ENCODE results near the gene NR3C1.
A peak's percentile ranks its signal among the peaks of the same experiment; 100 is the strongest.

Gene NR3C1

GRCh38 chr5:143425835-143426234 is 22.3 kb upstream of the NR3C1 start:
- no peak for DNase-seq

- DNase-seq: no peak
Measured at GRCh38 chr5:143418140-143418866, 14.8 kb upstream of the NR3C1 start.

- no peak for DNase-seq
Measured at GRCh38 chr5:143417503-143418139, 14.1 kb upstream of the NR3C1 start.

GRCh38 chr5:143416411-143416810 is 12.9 kb upstream of the NR3C1 start:
- DNase-seq: peak; percentile 36

GRCh38 chr5:143413958-143414669 is 10.6 kb upstream of the NR3C1 start:
- no peak for DNase-seq

GRCh38 chr5:143412661-143413342 is 9.3 kb upstream of the NR3C1 start:
- DNase-seq: no peak

- no peak for DNase-seq
Measured at GRCh38 chr5:143409926-143410325, 6.4 kb upstream of the NR3C1 start.

GRCh38 chr5:143406408-143406807 is 2.9 kb upstream of the NR3C1 start:
- DNase-seq: no peak

GRCh38 chr5:143405849-143406098 is 2.3 kb upstream of the NR3C1 start:
- no peak for DNase-seq

GRCh38 chr5:143405063-143405848 is 1.8 kb upstream of the NR3C1 start:
- peak; percentile 90 for DNase-seq

GRCh38 chr5:143404416-143405062 is 1.1 kb upstream of the NR3C1 start:
- peak; percentile 94 for DNase-seq

- DNase-seq: peak; percentile 83
Measured at GRCh38 chr5:143403334-143403592, 223 bp downstream of the NR3C1 start.

- DNase-seq: peak; percentile 83
Measured at GRCh38 chr5:143402553-143403333, 743 bp downstream of the NR3C1 start.

- DNase-seq: peak; percentile 44
Measured at GRCh38 chr5:143402017-143402552, 1.4 kb downstream of the NR3C1 start.

GRCh38 chr5:143401227-143402016 is 2.1 kb downstream of the NR3C1 start:
- DNase-seq: no peak

GRCh38 chr5:143400541-143401226 is 2.8 kb downstream of the NR3C1 start:
- no peak for DNase-seq

- no peak for DNase-seq
Measured at GRCh38 chr5:143399616-143400540, 3.6 kb downstream of the NR3C1 start.

GRCh38 chr5:143398451-143399237 is 4.8 kb downstream of the NR3C1 start:
- DNase-seq: peak; percentile 34

Data from OCI-M1 (cell line).